ENCODE measurements around the gene TTC33. TPM values are rescaled to one million over a fixed set of nuclear protein-coding genes. Genes with fewer than 3 reads are reported as not detected.

TTC33 gene
- polyA plus RNA-seq, 1 donor from 2014 or later, result 73.5 TPM

DNA sequence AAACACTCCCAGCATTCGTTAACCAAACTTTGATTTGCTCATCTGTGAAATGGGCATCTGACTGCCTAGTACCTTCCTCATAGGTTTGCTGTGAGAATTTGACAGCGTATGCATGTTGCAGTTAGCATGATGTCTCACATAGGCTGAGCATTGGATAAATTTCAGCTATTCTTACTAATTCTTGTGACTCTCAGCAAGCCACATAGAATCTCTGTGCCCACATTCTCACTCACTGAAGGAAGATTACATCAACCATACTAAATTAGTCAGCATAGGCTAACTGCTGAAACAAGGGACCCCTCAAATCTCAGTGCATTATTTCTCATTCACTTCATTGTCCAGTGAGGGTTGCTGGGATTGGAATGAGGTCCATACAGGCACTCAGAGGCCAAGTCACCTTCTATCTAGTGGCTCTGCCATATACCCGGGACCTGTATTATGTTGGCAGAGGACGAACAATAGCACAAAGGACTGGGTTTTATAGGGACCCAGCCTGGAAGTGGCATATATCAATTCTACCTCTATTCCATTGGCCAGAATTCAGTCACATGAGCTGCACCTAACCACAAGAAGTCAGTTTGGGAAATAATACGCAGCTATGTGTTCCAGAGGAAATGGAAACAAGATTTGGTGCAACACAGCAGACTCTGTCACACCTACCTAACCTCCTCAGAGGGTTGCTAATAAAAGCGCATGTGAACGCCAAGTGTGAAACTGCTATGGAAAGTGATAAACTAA, 80.2 kb downstream of the TTC33 start:
- Histone ChIP-seq H3K27ac (ENCODE audit: low read length) (peak overlapping the region; percentile 67), H3K4me2 (ENCODE audit: low read length) (no peak overlapping the region), H3K79me2 (replicated peaks; ENCODE audit: insufficient read depth, low read length) (no peaks in the 10 kb centered on the region), H3K36me3 (ENCODE audit: insufficient read depth, low read length) (no peaks in the 10 kb centered on the region), H3K4me3 (ENCODE audit: low read length) (peak overlapping the region; percentile 74), H3K9me2 (ENCODE audit: insufficient read depth, low read length) (no peaks in the 10 kb centered on the region), H2AFZ (ENCODE audit: low read depth, low read length) (no peak overlapping the region), H3K27me3 (ENCODE audit: insufficient read depth, low read depth, low read length) (peaks cover 22% of the 10 kb centered on the region), H3K9me3 (ENCODE audit: low read length) (no peaks in the 10 kb centered on the region), H4K20me1 (ENCODE audit: insufficient read depth) (no peaks in the 10 kb centered on the region), H3F3A (ENCODE audit: insufficient read depth, low read length, poor library complexity, severe bottlenecking) (no peaks in the 10 kb centered on the region), H3K9ac (ENCODE audit: low read length) (no peak overlapping the region)
- TF ChIP-seq MXI1 (conservative IDR thresholded peaks at IDR 0.05; ENCODE audit: poor library complexity, severe bottlenecking), result no peak
- no peak for TF ChIP-seq RAD21 (conservative IDR thresholded peaks at IDR 0.05)
- no peak for TF ChIP-seq TAF1 (IDR thresholded peaks at IDR 0.05; ENCODE audit: low read depth)
- TF ChIP-seq SMC3 (conservative IDR thresholded peaks at IDR 0.05; ENCODE audit: poor library complexity), result no peak
- TF ChIP-seq EP300 (conservative IDR thresholded peaks at IDR 0.05; ENCODE audit: poor library complexity, severe bottlenecking), result no peak
- TF ChIP-seq, protein P1, sequence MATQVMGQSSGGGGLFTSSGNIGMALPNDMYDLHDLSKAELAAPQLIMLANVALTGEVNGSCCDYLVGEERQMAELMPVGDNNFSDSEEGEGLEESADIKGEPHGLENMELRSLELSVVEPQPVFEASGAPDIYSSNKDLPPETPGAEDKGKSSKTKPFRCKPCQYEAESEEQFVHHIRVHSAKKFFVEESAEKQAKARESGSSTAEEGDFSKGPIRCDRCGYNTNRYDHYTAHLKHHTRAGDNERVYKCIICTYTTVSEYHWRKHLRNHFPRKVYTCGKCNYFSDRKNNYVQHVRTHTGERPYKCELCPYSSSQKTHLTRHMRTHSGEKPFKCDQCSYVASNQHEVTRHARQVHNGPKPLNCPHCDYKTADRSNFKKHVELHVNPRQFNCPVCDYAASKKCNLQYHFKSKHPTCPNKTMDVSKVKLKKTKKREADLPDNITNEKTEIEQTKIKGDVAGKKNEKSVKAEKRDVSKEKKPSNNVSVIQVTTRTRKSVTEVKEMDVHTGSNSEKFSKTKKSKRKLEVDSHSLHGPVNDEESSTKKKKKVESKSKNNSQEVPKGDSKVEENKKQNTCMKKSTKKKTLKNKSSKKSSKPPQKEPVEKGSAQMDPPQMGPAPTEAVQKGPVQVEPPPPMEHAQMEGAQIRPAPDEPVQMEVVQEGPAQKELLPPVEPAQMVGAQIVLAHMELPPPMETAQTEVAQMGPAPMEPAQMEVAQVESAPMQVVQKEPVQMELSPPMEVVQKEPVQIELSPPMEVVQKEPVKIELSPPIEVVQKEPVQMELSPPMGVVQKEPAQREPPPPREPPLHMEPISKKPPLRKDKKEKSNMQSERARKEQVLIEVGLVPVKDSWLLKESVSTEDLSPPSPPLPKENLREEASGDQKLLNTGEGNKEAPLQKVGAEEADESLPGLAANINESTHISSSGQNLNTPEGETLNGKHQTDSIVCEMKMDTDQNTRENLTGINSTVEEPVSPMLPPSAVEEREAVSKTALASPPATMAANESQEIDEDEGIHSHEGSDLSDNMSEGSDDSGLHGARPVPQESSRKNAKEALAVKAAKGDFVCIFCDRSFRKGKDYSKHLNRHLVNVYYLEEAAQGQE (IDR thresholded peaks at IDR 0.05; ENCODE audit: borderline replicate concordance), result no peak
- no peak for TF ChIP-seq EZH2 (IDR thresholded peaks at IDR 0.05; ENCODE audit: borderline replicate concordance, insufficient read depth, low read length, poor library complexity, severe bottlenecking)
- TF ChIP-seq, protein P2, sequence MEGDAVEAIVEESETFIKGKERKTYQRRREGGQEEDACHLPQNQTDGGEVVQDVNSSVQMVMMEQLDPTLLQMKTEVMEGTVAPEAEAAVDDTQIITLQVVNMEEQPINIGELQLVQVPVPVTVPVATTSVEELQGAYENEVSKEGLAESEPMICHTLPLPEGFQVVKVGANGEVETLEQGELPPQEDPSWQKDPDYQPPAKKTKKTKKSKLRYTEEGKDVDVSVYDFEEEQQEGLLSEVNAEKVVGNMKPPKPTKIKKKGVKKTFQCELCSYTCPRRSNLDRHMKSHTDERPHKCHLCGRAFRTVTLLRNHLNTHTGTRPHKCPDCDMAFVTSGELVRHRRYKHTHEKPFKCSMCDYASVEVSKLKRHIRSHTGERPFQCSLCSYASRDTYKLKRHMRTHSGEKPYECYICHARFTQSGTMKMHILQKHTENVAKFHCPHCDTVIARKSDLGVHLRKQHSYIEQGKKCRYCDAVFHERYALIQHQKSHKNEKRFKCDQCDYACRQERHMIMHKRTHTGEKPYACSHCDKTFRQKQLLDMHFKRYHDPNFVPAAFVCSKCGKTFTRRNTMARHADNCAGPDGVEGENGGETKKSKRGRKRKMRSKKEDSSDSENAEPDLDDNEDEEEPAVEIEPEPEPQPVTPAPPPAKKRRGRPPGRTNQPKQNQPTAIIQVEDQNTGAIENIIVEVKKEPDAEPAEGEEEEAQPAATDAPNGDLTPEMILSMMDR (IDR thresholded peaks at IDR 0.05; ENCODE audit: poor library complexity, severe bottlenecking), result no peak
- no peak for TF ChIP-seq POLR2AphosphoS5 (IDR thresholded peaks at IDR 0.05)

DNA sequence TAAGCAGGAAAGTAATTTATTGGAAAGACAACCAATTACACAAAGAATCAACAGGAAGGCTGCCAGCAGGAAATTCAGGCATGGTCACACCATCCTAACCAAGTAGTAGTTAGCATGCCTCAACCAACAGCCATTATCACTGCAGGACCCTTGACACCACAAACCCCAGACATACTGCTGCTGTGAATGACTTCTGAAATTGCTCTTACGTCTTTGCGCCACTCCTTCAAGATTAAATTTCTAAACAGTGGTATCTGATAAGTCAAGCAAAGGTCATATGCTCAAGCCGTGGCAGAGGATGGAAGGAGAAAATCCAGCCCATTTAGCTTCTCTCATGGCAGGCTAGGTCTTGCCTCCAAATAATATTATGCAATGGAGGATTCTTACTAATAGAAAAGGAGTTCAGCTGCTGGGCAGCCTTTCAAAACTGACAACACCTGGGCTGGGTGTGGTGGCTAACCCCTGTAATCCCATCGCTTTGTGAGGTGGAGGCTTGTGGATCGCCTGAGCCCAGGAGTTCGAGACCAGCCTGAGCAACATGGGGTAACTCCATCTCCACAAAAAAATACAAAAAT, 81.0 kb downstream of the TTC33 start:
- H4K20me1 ChIP-seq (ENCODE audit: insufficient read depth), result no peaks in the 10 kb centered on the region
- peaks cover 13% of the 10 kb centered on the region for H3K27me3 ChIP-seq (ENCODE audit: insufficient read depth, low read depth, low read length)
- no peak overlapping the region for H3K4me2 ChIP-seq (ENCODE audit: low read length)
- no peaks in the 10 kb centered on the region for H3K9me2 ChIP-seq (ENCODE audit: insufficient read depth, low read length)
- no peak overlapping the region for H3K9ac ChIP-seq (ENCODE audit: low read length)
- TF ChIP-seq POLR2AphosphoS5 (IDR thresholded peaks at IDR 0.05) (no peak), MXI1 (conservative IDR thresholded peaks at IDR 0.05; ENCODE audit: poor library complexity, severe bottlenecking) (no peak)
- H3F3A ChIP-seq (ENCODE audit: insufficient read depth, low read length, poor library complexity, severe bottlenecking), result no peaks in the 10 kb centered on the region
- H3K9me3 ChIP-seq (ENCODE audit: low read length), result no peaks in the 10 kb centered on the region
- H3K79me2 ChIP-seq (replicated peaks; ENCODE audit: insufficient read depth, low read length), result no peaks in the 10 kb centered on the region
- no peak overlapping the region for H3K27ac ChIP-seq (ENCODE audit: low read length)
- H3K36me3 ChIP-seq (ENCODE audit: insufficient read depth, low read length), result no peaks in the 10 kb centered on the region
- no peak overlapping the region for H3K4me3 ChIP-seq (ENCODE audit: low read length)
- no peak overlapping the region for H2AFZ ChIP-seq (ENCODE audit: low read depth, low read length)

All from neural cell (in vitro differentiated cells).